ENCODE measurements around the gene WDR73. TPM values are rescaled to one million over a fixed set of nuclear protein-coding genes. Genes with fewer than 3 reads are reported as not detected.

Gene WDR73
- total RNA-seq, 2 donors from 2014 or later: 5.3 to 12.0 TPM

- Histone ChIP-seq H3K36me3 (peaks cover 21% of the 10 kb centered on the region), H3K4me1 (peaks cover 0 to 2% of the 10 kb centered on the region in 2 donors), H3K27ac (no peak overlapping the region), H3K27me3 (no peaks in the 10 kb centered on the region), H3K9me3 (peaks cover 4 to 22% of the 10 kb centered on the region in 2 donors), H3K4me3 (no peak overlapping the region)
- no peak for DNase-seq (ENCODE audit: low spot score)
- TF ChIP-seq, protein P1, sequence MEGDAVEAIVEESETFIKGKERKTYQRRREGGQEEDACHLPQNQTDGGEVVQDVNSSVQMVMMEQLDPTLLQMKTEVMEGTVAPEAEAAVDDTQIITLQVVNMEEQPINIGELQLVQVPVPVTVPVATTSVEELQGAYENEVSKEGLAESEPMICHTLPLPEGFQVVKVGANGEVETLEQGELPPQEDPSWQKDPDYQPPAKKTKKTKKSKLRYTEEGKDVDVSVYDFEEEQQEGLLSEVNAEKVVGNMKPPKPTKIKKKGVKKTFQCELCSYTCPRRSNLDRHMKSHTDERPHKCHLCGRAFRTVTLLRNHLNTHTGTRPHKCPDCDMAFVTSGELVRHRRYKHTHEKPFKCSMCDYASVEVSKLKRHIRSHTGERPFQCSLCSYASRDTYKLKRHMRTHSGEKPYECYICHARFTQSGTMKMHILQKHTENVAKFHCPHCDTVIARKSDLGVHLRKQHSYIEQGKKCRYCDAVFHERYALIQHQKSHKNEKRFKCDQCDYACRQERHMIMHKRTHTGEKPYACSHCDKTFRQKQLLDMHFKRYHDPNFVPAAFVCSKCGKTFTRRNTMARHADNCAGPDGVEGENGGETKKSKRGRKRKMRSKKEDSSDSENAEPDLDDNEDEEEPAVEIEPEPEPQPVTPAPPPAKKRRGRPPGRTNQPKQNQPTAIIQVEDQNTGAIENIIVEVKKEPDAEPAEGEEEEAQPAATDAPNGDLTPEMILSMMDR (IDR thresholded peaks at IDR 0.05): no peak
These were observed 32.6 kb downstream of the WDR73 start for GRCh38 chr15:84621358-84621979.

- Histone ChIP-seq H3K4me3 (no peak overlapping the region), H3K4me1 (peaks cover 0 to 7% of the 10 kb centered on the region in 2 donors), H3K27me3 (no peaks in the 10 kb centered on the region), H3K9me3 (peaks cover 4 to 22% of the 10 kb centered on the region in 2 donors), H3K36me3 (peaks cover 21% of the 10 kb centered on the region), H3K27ac (no peak overlapping the region)
- DNase-seq (ENCODE audit: low spot score): no peak
- TF ChIP-seq, protein P1 (IDR thresholded peaks at IDR 0.05): no peak
These were observed 33.5 kb downstream of the WDR73 start for GRCh38 chr15:84620626-84621025.

GRCh38 chr15:84616235-84616634 lies 37.8 kb downstream of the WDR73 start:
- no peaks in the 10 kb centered on the region for H3K27me3 ChIP-seq
- peaks cover 8% of the 10 kb centered on the region for H3K36me3 ChIP-seq
- TF ChIP-seq, protein P1 (IDR thresholded peaks at IDR 0.05): no peak
- H3K4me3 ChIP-seq: no peak overlapping the region
- peaks cover 0 to 7% of the 10 kb centered on the region in 2 donors for H3K4me1 ChIP-seq
- H3K9me3 ChIP-seq: peaks cover 0 to 13% of the 10 kb centered on the region in 2 donors
- no peak overlapping the region for H3K27ac ChIP-seq
- DNase-seq (ENCODE audit: low spot score): no peak

DNA sequence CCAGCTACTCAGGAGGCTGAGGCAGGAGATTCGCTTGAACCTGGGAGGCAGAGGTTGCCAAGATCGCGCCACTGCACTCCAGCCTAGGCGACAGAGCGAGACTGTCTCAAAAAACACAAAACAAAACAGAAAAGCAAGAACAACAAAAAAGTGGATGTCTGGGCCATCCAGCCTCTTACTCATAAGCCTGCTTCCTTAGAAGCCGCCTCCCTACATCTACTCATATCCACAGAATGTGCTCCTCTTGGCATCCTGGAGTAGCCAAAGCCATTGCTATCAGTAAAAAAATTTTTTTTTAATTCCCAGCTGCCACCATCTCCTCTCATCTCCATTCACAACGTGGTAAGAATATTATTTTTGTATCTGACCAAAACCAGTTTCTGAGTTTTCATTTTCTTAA lies 42.5 kb downstream of the WDR73 start:
- Histone ChIP-seq H3K36me3 (no peaks in the 10 kb centered on the region), H3K9me3 (no peaks in the 10 kb centered on the region), H3K27ac (no peak overlapping the region), H3K4me1 (peaks cover 0 to 12% of the 10 kb centered on the region in 2 donors), H3K4me3 (no peak overlapping the region), H3K27me3 (no peaks in the 10 kb centered on the region)
- DNase-seq (ENCODE audit: low spot score): no peak
- TF ChIP-seq, protein P1 (IDR thresholded peaks at IDR 0.05): no peak

DNA sequence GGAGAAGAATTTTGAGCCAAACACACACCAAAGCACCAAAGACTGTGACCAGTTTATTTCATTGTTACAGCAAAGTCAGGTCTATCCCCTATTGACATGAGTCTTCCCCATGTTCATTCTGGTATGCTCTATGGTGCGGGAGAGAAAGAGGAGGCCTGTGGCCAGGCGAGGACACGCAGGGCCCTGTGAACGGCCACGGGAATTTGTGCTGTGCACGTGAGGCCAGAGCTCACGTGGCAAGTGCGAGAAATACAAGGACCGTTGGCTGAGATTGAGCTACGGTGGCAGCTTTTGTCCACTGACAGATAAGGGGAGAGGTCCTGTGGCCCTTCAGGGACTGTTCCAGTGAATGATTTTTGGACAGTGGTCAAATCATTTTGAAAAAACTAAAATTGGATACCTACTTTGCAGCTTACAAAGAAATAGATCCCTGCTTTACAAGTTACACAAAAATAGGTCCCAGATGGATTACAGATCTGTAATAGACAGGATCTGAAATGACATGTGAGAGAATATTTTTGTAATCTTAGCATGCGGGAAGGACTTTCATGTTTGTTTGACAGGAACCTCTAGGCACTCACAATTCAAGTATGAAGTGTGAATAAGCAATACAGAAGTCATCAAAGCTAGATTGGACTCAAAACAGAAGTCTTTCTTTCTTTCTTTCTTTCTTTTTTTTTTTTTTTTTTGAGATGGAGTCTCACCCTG lies 44.1 kb downstream of the WDR73 start:
- TF ChIP-seq, protein P1 (IDR thresholded peaks at IDR 0.05): no peak
- Histone ChIP-seq H3K36me3 (no peaks in the 10 kb centered on the region), H3K4me3 (no peak overlapping the region), H3K9me3 (no peaks in the 10 kb centered on the region), H3K4me1 (peaks cover 0 to 6% of the 10 kb centered on the region in 2 donors), H3K27ac (peak overlapping the region; percentile 22 to 40), H3K27me3 (no peaks in the 10 kb centered on the region)
- no peak for DNase-seq (ENCODE audit: low spot score)
